CD4-positive, alpha-beta T cell treated with Interferon gamma for 1 hour (primary cell): ENCODE data around the gene MAP4K1.
"Not testable (repeated sequence)": the region's sequence is repeated elsewhere in the genome, so short reads cannot be mapped to it uniquely, and the experiment has no call there.

Experiments
- DNase-seq: peaks from one replicate; pipeline ENCODE4 v3.0.0-alpha.2; 2020

Gene MAP4K1

GRCh38 chr19:38619361-38620174 is 1.8 kb upstream of the MAP4K1 start:
- DNase-seq, result no peak

DNA sequence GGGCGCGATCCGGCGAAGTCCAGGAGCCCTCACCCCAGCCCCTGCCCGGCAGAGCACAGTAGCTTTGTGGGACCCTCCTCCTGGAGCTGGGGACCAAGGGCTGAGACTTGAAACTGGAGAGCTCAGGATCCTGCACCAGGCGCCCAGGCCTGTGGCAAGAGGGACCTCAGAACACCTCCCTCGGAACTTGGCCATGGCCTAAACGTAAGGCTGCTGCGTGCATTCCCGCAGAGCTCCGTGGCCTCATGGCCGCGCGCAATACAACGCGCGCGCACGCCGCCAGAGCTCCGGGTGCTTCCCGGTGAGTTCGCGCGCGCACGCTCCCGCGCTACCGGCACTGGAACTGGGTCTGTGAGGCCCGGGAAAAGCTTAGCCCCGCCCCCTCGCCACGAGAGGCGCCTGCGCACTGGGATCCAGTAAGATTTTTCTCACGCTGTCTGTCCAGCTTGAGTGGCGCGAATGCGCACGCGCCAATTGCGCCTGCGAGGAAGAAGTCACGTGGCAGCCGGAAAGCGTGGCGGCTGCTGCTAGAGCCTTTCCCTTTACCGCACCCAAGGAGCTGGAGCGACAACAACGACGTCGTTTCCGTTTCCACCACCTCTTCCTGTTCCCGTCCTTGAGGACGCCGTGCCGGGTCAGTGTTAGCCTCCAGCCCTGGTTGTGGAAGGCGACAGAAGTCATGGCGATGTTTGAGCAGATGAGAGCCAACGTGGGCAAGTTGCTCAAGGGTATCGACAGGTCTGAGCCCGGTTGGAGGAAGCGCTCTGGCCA is 1.0 kb upstream of the MAP4K1 start, which contains the start of gene EIF3K:
Gene EIF3K (plus strand): TSS at position 599 of the 771 bp plus-strand sequence. CDS start 81 bp downstream, at position 680.
- peak; percentile 98 for DNase-seq

DNA sequence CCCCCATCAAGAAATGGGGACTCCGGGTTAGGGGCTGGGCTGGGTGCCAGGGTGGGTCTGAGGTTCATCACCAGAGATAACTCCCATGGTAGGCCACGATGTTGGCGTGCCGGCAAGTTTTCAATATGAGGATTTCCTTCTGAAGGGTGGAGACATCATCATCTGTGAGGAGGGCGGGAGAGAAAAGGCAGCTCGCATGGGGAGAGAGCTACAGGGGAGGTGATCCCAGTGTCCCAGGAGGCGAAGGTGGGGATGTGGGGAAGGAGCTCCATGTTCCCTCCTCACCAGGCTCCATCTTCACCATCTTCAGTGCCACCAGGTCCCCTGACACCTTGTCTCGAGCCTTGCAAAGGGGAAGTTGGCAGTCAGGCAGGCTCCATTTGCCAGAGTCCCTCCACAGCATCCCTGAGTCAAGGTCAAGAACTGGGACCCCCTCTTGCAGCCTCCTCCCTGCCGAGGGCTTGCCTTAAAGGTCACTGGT is 430 bp downstream of the MAP4K1 start:
- DNase-seq, result no peak

- DNase-seq, result no peak
Measured at GRCh38 chr19:38616265-38616664, 1.5 kb downstream of the MAP4K1 start.

- no peak for DNase-seq
Measured at GRCh38 chr19:38615007-38615581, 2.7 kb downstream of the MAP4K1 start.

DNA sequence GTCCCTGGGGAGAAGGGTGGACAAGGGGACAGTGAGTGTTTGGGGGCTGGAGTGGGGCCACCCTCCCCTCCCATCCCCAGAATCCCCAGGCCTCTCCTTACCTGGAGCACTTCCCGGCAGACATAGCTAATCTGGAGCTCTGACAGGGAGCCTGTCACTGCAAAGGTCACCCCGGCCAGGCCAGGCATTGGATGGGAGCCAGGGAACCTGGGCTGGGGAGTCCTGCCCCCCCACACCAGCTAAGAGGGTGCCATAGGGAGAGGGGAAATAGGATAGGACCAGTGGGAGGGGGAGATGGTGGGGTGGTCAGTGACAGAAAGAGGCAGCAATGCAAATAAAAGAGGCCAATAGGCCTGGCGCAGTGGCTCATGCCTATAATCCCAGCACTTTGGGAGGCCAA is 3.5 kb downstream of the MAP4K1 start:
- no peak for DNase-seq

DNA sequence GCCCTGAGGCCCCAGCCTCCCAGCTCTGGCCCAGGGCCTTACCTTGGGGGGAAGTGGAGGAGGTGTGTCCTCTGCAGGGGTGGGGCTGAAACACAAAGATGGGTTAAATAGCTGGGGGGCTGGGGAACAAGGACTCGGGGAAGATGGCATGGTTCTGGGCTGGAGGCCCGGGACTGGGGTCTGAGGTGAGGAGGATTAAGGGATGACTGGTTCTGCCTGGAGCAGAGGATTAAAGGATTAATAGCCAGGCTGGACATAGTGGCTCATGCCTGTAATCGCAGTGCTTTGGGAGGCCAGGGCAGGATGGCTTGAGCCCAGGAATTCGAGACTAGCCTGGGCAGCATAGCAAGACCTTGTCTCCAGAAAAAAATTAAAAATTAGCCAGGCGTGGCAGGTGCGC is 11.6 kb downstream of the MAP4K1 start:
- DNase-seq, result no peak

DNA sequence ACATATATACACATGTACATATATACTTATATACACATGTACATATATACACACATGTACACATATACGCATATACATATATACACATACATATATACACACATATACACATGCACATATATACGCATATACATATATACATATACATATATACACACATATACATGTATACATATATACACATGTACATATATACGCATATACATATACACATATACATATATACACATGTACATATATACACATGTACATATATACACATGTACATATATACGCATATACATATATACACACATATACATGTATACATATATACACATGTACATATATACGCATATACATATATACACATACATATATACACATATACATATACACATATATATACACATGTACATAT is 14.9 kb downstream of the MAP4K1 start:
- DNase-seq, result not testable (repeated sequence)

GRCh38 chr19:38599722-38600121 is 18.0 kb downstream of the MAP4K1 start:
- no peak for DNase-seq

DNA sequence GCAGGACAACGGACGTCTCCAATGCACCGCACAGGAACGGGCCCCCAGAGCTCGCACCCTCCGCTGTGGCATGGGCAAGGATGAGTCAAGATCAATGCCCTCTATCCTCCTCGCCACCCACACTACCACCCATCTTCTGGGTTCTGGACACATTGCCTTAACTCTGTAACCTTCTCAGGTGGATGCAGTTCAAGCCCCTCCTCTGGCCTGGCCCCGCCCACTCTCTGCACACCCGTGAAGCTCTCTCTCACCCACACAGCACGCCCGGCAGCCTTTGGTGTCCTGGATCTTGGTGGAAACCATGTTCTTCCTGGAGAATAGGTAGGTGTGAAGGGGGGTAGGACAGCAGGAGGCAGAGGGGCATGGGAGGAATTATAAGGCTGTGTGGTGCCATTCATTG is 20.7 kb downstream of the MAP4K1 start:
- no peak for DNase-seq

- DNase-seq, result no peak
Measured at GRCh38 chr19:38596057-38596981, 21.4 kb downstream of the MAP4K1 start.

DNA sequence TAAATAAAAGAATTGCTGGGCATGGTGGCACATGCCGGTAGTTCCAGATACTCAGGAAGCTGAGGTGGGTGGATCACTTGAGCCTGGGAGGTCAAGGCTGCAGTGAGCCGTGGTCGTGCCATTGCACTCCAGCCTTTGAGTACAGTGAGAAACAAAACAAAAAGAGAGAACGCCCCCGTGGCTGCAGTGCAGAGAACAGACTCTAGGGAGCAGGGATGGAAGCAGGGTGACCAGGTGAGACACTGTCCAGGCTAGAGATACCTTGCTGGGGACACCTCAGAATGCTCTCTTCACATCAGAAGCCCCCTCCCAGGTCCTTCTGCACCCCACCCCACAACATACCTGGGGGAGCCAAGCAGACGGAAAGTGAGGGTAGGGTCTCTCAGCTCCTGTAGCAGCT is 24.8 kb downstream of the MAP4K1 start:
- DNase-seq, result no peak

- no peak for DNase-seq
Measured at GRCh38 chr19:38588041-38588440, 29.7 kb downstream of the MAP4K1 start.

DNA sequence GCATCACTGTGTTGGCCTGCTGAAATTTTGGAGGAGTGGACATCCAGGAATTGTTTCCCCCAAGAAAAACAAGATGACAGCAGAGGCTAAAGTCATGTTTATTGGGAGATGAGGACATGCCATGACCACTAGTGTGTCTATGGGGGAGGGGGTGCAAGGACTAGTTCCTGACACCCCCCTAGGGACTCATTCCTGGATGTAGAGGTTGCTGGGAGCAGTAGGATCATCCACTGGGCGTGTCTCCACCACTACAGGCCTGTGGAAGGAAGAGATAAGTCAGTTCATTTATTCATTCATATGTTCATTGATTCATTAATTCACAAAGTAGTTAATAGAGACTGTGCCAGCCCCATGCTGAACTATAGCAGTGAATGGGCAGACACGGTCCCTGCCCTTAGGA is 30.2 kb downstream of the MAP4K1 start:
- DNase-seq, result no peak

GRCh38 chr19:38583985-38584305 is 33.8 kb downstream of the MAP4K1 start:
- DNase-seq, result no peak

DNA sequence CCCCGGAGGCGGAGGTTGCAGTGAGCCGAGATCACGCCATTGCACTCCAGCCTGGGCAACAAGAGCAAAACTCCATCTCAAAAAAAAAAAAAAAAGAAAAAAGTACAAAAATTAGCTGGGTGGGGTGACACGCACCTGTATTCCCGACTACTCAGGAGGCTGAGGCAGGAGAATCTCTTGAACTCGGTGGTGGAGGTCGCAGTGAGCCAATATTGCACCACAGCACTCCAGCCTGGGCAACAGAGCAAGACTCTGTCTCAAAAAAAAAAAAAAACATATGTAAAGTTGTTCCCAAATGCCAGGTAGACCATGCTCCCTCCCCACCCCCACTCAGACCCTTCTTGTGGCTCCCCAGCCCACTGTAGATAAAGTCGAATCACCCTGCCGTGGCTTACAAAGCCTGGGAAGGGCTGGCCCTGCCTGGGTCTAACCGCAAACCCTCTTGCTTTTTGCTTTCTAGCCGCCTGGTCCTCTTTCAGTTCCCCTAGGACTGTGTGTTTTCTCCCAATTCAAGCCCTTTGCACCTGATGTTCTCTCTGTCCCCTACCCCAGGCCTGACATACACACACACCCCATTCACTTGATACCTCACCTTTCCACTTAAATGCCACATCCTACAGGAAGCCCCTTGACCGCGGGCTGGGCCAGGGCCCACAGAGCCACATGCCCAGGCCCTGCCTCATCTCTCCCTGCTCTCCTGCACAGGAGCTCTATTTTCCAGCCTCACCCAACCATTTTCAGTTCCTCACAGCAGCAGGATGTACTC is 34.4 kb downstream of the MAP4K1 start:
- DNase-seq, result no peak

DNA sequence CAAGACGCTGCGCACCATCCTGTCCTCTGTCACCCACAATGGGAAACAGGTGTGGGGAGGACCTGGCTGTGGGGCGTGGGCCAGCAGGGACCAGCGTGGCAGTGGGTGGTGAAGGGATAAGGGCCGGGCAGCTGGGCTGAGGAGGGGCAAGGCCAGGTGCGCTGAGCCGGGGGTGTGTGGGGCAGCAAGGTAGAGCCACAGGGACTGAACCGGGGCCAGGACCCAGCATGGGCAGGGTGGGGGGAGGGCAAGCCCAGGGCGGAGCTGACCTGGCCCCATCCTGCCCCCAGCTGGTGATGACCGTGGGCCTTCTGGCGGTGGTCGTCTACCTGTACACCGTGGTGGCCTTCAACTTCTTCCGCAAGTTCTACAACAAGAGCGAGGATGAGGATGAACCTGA is 37.7 kb downstream of the MAP4K1 start:
- DNase-seq, result no peak

- DNase-seq, result not testable (repeated sequence)
Measured at GRCh38 chr19:38579304-38579703, 38.4 kb downstream of the MAP4K1 start.

- DNase-seq, result no peak
Measured at GRCh38 chr19:38577826-38578225, 39.9 kb downstream of the MAP4K1 start.

- no peak for DNase-seq
Measured at GRCh38 chr19:38571682-38572081, 46.1 kb downstream of the MAP4K1 start.

DNA sequence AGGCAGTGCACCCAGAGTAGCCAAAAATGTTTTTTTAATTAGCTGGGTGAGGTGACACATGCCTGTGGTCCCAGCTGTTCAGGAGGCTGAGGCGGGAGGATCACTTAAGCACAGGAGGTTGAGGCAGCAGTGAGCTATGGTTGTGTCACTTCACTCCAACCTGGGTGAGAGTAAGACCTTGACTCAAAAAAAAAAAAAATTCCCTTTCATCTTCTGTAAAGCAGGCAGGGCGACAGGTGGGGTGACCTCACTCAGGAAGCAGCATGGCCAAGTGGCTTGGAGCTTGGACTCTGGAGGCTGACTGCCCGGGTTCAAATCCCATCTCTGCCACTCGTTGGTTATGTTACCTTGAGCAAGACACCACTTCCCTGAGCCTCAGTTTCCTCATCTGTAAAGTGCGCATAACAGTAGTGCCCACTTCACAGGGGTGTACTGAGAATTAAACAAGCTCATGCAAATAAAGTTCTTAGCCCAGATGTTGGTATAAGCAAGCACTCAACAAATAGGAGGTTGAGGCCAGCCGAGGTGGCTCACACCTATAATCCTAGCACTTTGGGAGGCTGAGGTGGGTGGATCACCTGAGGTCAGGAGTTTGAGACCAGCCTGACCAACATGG is 48.3 kb downstream of the MAP4K1 start:
- no peak for DNase-seq
